GM12878 (cell line): Measurements from ENCODE around the gene LRIG3. TPM values are rescaled to one million over a fixed set of nuclear protein-coding genes. Genes with fewer than 3 reads are reported as not detected.

Source experiments
- ATAC-seq: fragments of 200-7000 bp; cut with Tn5 transposase; 3 replicates; pipeline ENCODE4 v1.9.1; 2020; ENCODE audit warnings: mild to moderate bottlenecking, moderate library complexity
- BruUV-seq: library from RNA; stranded (reverse); fragments of 400-500 nt; replicated peaks from 2 replicates; lab custom pipeline; 2021; lab: Mats Ljungman, UMichigan
- CTCF ChIA-PET: fragments of 300-600 bp; sonication (Branson Sonifier 250); formaldehyde crosslinking; extraction: SDS; loops from one replicate; lab custom pipeline; 2021; ENCODE audit warnings: inconsistent platforms; lab: Yijun Ruan, JAX
- POLR2A ChIA-PET: fragments of 350-600 bp; formaldehyde crosslinking; extraction: SDS; loops from one replicate; lab custom pipeline; 2021; ENCODE audit warnings: inconsistent platforms; lab: Charles Lee
- RAD21 ChIA-PET: fragments of 300-600 bp; sonication (Branson Sonifier 250); formaldehyde crosslinking; loops from one replicate; lab custom pipeline; 2023; ENCODE audit warnings: antibody characterized with exemption; ENCODE audit not compliant: unreplicated experiment; lab: Charles Lee
- SMC1A ChIA-PET: fragments of 300-600 bp; sonication (Branson Sonifier 250); formaldehyde crosslinking; loops from one replicate; lab custom pipeline; 2023; ENCODE audit not compliant: unreplicated experiment, uncharacterized antibody; lab: Charles Lee
- DNase-seq: peaks from one replicate; pipeline ENCODE4 v3.0.0-alpha.2; 2011; ENCODE audit warnings: low read depth, low spot score
- FAIRE-seq: peaks from 3 replicates; lab custom pipeline; 2011; peaks lifted over from hg19 to GRCh38; lab: Jason Lieb, UNC
- H2AFZ ChIP-seq: 2 replicates; pipeline ENCODE4 v1.6.0; 2011; ENCODE audit warnings: low read depth, low read length, control low read depth; ENCODE audit not compliant: control insufficient read depth
- H3K27ac ChIP-seq: 2 replicates; pipeline ENCODE4 v1.5.1; 2011; ENCODE audit warnings: control low read depth; ENCODE audit not compliant: control insufficient read depth, insufficient read depth
- H3K27me3 ChIP-seq, 2 experiments: replicated peaks in 1 of 2; 2 replicates each; pipeline versions ENCODE4 v1.6.0 to v1.6.1; 2011; ENCODE audit warnings: low read length in 1 of 2; ENCODE audit not compliant: control insufficient read depth in 2 of 2, insufficient read depth in 2 of 2
- H3K36me3 ChIP-seq, 2 experiments: 2 replicates each; pipeline ENCODE4 v1.5.1; 2011; ENCODE audit warnings: low read length in 1 of 2; ENCODE audit not compliant: control insufficient read depth in 2 of 2, insufficient read depth in 2 of 2
- H3K4me1 ChIP-seq: 2 replicates; pipeline ENCODE4 v1.6.1; 2011; ENCODE audit warnings: mild to moderate bottlenecking, low read length, moderate library complexity, mixed read lengths; ENCODE audit not compliant: control insufficient read depth, insufficient read depth
- H3K4me2 ChIP-seq: 2 replicates; pipeline ENCODE4 v1.6.0; 2011; ENCODE audit warnings: control low read depth; ENCODE audit not compliant: control insufficient read depth, insufficient read depth
- H3K4me3 ChIP-seq: fragments of 200-600 bp; sonication (generic); 2 replicates; pipeline ENCODE4 v1.5.1; 2016
- H3K79me2 ChIP-seq: 2 replicates; pipeline ENCODE4 v1.6.0; 2011; ENCODE audit warnings: low read length; ENCODE audit not compliant: control insufficient read depth, insufficient read depth
- H3K9ac ChIP-seq: 2 replicates; pipeline ENCODE4 v1.8.0; 2011; ENCODE audit warnings: low read length, control low read depth, mixed read lengths; ENCODE audit not compliant: control insufficient read depth, insufficient read depth
- H3K9me3 ChIP-seq: replicated peaks from 3 replicates; pipeline ENCODE4 v1.5.1; 2011; ENCODE audit warnings: mild to moderate bottlenecking, low read length; ENCODE audit not compliant: control insufficient read depth, insufficient read depth
- H4K20me1 ChIP-seq: 2 replicates; pipeline ENCODE4 v1.6.0; 2011; ENCODE audit not compliant: control insufficient read depth, insufficient read depth
- BRCA1 ChIP-seq: IDR thresholded peaks from 2 replicates; pipeline ENCODE4 v1.6.1; 2011; ENCODE audit warnings: low read depth, low read length, improper control_type of control experiment
- CUX1 ChIP-seq: IDR thresholded peaks from 2 replicates; pipeline ENCODE4 v1.6.1; 2012; ENCODE audit warnings: improper control_type of control experiment, low read depth, low read length; ENCODE audit not compliant: insufficient replicate concordance
- HSF1 ChIP-seq: fragments of 150-350 bp; IDR thresholded peaks from 2 replicates; pipeline ENCODE4 v1.6.1; 2014; ENCODE audit warnings: mild to moderate bottlenecking, low read depth, low read length
- IKZF2 ChIP-seq, 2 experiments: fragments of 450-650 bp; IDR thresholded peaks; 2 replicates each; pipeline ENCODE4 v1.6.1; 2017; ENCODE audit warnings: mild to moderate bottlenecking in 2 of 2, moderate library complexity in 2 of 2
- NR2F1 ChIP-seq: fragments of 450-650 bp; conservative IDR thresholded peaks from 2 replicates; pipeline ENCODE4 v1.6.1; 2017; ENCODE audit warnings: mild to moderate bottlenecking
- NRF1 ChIP-seq: conservative IDR thresholded peaks from 2 replicates; pipeline ENCODE4 v1.6.1; 2011; ENCODE audit warnings: mild to moderate bottlenecking, low read depth, low read length, improper control_type of control experiment
- PAX8 ChIP-seq: fragments of 450-650 bp; IDR thresholded peaks from 2 replicates; pipeline ENCODE4 v1.6.1; 2017; ENCODE audit warnings: mild to moderate bottlenecking, moderate library complexity
- PKNOX1 ChIP-seq: fragments of 450-650 bp; IDR thresholded peaks from 2 replicates; pipeline ENCODE4 v1.6.1; 2016; ENCODE audit warnings: mild to moderate bottlenecking
- RAD51 ChIP-seq: fragments of 450-650 bp; IDR thresholded peaks from 2 replicates; pipeline ENCODE4 v1.6.1; 2016; ENCODE audit warnings: moderate library complexity, mild to moderate bottlenecking, inconsistent platforms
- RELA ChIP-seq: fragments of 450-650 bp; IDR thresholded peaks from 2 replicates; pipeline ENCODE4 v1.8.0; 2014; ENCODE audit warnings: borderline replicate concordance; ENCODE audit not compliant: partially characterized antibody
- SIX5 ChIP-seq: IDR thresholded peaks from 2 replicates; pipeline ENCODE4 v1.6.1; 2011; ENCODE audit warnings: mild to moderate bottlenecking, low read depth, low read length, moderate library complexity; ENCODE audit not compliant: severe bottlenecking
- STAT1 ChIP-seq: fragments of 450-650 bp; conservative IDR thresholded peaks from 2 replicates; pipeline ENCODE4 v1.6.1; 2014; ENCODE audit warnings: antibody characterized with exemption, mild to moderate bottlenecking
- USF1 ChIP-seq: IDR thresholded peaks from 2 replicates; pipeline ENCODE4 v1.6.1; 2011; ENCODE audit warnings: borderline replicate concordance, low read depth, mild to moderate bottlenecking, moderate library complexity, mixed read lengths, low read length; ENCODE audit not compliant: insufficient read depth; ENCODE audit errors: extremely low read length
- ZNF384 ChIP-seq: IDR thresholded peaks from 2 replicates; pipeline ENCODE4 v1.6.1; 2012; ENCODE audit warnings: low read depth, mild to moderate bottlenecking, low read length, improper control_type of control experiment, borderline replicate concordance
- ZNF622 ChIP-seq: fragments of 450-650 bp; IDR thresholded peaks from 2 replicates; pipeline ENCODE4 v1.6.1; 2017; ENCODE audit warnings: mild to moderate bottlenecking, inconsistent platforms
- WGBS: methylation state at CpG from one replicate; pipeline ENCODE4 v1.1.6; 2016; ENCODE audit warnings: low lambda C conversion rate; ENCODE audit not compliant: insufficient replicate concordance, insufficient coverage; ENCODE audit errors: missing lambda C conversion rate; 5-methylcytosine and 5-hydroxymethylcytosine counted together
- in situ Hi-C: fragments of 300-500 bp; cut with MboI; formaldehyde crosslinking; loops from 9 replicates; pipeline ENCODE4 v1.14.3; 2018; ENCODE audit warnings: mixed read lengths
- intact Hi-C: fragments of 100-400 bp; cut with micrococcal nuclease; formaldehyde crosslinking; loops from one replicate; pipeline ENCODE4 v1.14.2; 2022; ENCODE audit not compliant: unreplicated experiment
- polyA plus RNA-seq, 11 experiments: library from polyadenylated mRNA; depleted of rRNA in 4 of 11; unstranded in 6 of 11; stranded (reverse) in 5 of 11; fragments of >200 nt; fragmentation: Nextera tagmentation in 4 of 11; fragmentation: Illumina TruSeq in 1 of 11; extraction: Ambion mirVana in 4 of 11; extraction: Trizol in 1 of 11; gene quantifications; 1 replicate in 1 of 11; 2 replicates in 10 of 11; pipeline versions ENCODE4 v1.2.1 to v1.2.3, GENCODE V29; 2011 to 2016; ENCODE audit warnings: inconsistent platforms in 2 of 11, missing spikeins in 2 of 11, low read depth in 1 of 11
- total RNA-seq, 4 experiments: library from RNA; depleted of rRNA in 3 of 4; stranded (reverse); fragments of >200 nt in 3 of 4; fragmentation: Illumina TruSeq in 1 of 4; extraction: Trizol in 1 of 4; gene quantifications; 2 replicates each; pipeline versions ENCODE4 v1.2.1 to v1.2.3, GENCODE V29; 2013 to 2021
- TF ChIP-seq, protein P1 (sequence below): IDR thresholded peaks from 2 replicates; pipeline ENCODE4 v1.6.1; 2012; ENCODE audit warnings: low read depth, low read length, improper control_type of control experiment

Gene LRIG3
- total and polyA plus RNA-seq, 10 of the 15 experiments (the other 5 are each of a cell fraction or from before 2014, with no cell fraction given): 0.95 to 8.5 (median 5.0) TPM

- H3K9me3 ChIP-seq: no peaks in the 10 kb centered on the region
- no peaks in the 10 kb centered on the region for H3K36me3 ChIP-seq
- ChIA-PET POLR2A (no interaction called here), CTCF (no interaction called here), RAD21 (no interaction called here), SMC1A (interaction anchor here (1.5 kb wide), 1 partner anchor 46 kb away, joined by 3 read pairs; no protein-coding TSS in a partner anchor)
- in situ Hi-C loops (no loop called here), intact Hi-C loops (no loop called here)
- DNase-seq (no peak), FAIRE-seq (no peak), ATAC-seq (no peak)
- H3K4me3 ChIP-seq: no peak overlapping the region
- 19% methylated on average over 3 of the region's 3 CpGs for WGBS
- no peak overlapping the region for H2AFZ ChIP-seq
- H3K27ac ChIP-seq: no peak overlapping the region
- no peak overlapping the region for H3K9ac ChIP-seq
- TF ChIP-seq, protein P1, sequence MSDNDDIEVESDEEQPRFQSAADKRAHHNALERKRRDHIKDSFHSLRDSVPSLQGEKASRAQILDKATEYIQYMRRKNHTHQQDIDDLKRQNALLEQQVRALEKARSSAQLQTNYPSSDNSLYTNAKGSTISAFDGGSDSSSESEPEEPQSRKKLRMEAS: no peak
- TF ChIP-seq ZNF384: no peak
- TF ChIP-seq SIX5: no peak
- TF ChIP-seq CUX1: no peak
- no peak for TF ChIP-seq NRF1
- no peak for TF ChIP-seq USF1
- no peak for TF ChIP-seq ZNF622
- no peak for TF ChIP-seq RELA
- no peak for TF ChIP-seq NR2F1
- no peak for TF ChIP-seq IKZF2 (IDR thresholded peaks at IDR 0.05)
- no peak for TF ChIP-seq RAD51
- no peak for TF ChIP-seq PAX8
- TF ChIP-seq STAT1: no peak
- TF ChIP-seq PKNOX1: no peak
- TF ChIP-seq HSF1: no peak
- no peak for TF ChIP-seq BRCA1
- H3K79me2 ChIP-seq: no peaks in the 10 kb centered on the region
- H4K20me1 ChIP-seq: no peaks in the 10 kb centered on the region
- H3K4me2 ChIP-seq: no peak overlapping the region
- BruUV-seq: no TSS peak
- no peaks in the 10 kb centered on the region for H3K4me1 ChIP-seq
- no peaks in the 10 kb centered on the region for H3K27me3 ChIP-seq
These were observed 14.2 kb upstream of the LRIG3 start for GRCh38 chr12:58934528-58934927.
